GM12873 (cell line): ENCODE data around the gene GLTPD2.

Experiments used
- CTCF ChIP-seq: IDR thresholded peaks from 2 replicates; pipeline ENCODE4 v1.5.1; 2012; ENCODE audit warnings: low read depth, mild to moderate bottlenecking, moderate library complexity, low read length, control low read depth; ENCODE audit not compliant: insufficient read depth; ENCODE audit errors: missing control alignments

The GLTPD2 gene

DNA sequence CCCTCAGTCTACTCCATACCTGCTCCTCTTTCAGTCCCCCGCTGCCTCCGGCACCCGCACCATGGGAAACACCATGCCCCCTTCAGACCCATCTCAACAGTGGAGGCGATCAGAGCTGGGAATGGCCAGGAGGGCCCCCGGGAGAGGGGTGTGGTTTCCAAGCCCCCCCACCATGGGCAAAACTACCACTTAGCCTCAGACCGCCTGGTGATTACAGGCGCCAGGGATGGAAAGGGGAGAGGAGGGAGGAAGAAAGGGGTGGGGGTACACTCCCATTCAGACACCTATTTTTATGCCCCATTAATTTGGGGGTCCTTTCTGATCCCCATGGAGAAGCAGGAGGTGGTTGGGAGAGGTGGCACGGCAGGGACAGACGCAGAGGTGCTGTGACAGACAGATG is 13.5 kb downstream of the GLTPD2 start, which contains the start of gene C17orf114:
C17orf114 (minus strand) TSS at position 101 of the 400 bp plus-strand sequence.
- no peak for TF ChIP-seq CTCF

GRCh38 chr17:4806456-4806776 is 17.7 kb downstream of the GLTPD2 start:
- no peak for TF ChIP-seq CTCF

DNA sequence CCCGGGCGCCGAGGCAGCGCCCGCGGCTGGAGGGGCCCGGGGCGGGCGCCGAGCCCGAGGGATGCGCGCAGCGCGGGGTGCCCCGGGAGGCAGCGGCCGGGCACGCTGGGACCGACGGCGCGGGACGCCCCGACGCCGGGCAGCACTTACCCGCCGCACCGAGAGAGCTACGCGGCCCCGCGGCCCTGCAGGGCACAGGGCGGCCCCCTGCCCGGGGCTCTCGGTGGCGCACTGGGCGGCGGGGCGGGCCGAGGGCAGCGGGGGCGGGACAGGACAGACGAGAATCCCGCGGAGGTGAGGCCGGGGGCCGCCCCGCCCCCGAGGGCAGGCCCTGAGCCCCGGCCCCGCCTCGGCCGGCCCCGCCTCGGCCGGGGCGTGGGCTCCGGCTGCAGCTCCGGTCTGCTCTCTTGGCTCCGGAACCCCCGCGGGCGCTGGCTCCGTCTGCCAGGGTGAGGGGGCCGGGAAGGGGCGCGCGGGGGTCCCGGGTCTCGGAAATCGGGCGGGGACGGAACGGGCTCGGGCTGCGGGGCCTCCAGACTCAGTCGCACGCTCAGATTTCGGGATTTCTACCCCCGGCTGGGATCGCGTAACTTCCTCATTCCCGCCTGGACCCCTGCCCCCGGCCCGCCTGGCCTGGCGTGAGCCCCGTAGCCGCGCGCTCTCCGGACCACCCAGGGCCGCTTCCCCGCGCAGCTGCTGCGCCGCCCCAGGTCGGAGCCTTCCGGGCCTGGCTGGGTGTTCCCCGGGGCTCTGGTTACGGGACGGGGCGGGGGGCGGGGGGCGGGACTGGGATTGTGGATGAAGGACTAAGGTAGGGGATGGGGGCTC is 18.2 kb downstream of the GLTPD2 start, which contains the start of gene PLD2:
PLD2 (plus strand) TSS at position 376 of the 828 bp plus-strand sequence. CDS start 621 bp downstream, outside the sequence.
- no peak for TF ChIP-seq CTCF

- no peak for TF ChIP-seq CTCF
Observed at GRCh38 chr17:4807605-4808377, 19.0 kb downstream of the GLTPD2 start.

DNA sequence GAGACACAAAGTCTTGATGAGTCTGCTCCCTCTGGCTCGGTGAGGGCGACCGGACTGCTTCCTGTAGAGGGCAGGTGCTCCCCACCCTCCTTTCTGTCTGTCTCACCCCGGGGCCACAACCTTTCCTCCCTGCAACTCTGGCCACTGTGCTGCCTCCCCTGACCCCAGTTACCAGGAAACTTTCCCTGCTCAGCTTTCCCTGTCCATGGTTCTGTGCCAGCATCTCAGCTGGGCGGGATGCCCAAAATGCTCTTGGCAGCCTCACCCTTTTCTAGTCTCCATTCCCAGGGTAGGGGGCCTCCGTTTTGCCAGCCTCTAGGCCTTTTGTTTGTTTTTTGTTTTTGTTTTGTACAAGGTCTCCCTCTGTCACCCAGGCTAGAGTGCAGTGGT is 19.6 kb downstream of the GLTPD2 start:
- TF ChIP-seq CTCF, result no peak

- TF ChIP-seq CTCF, result no peak
Observed at GRCh38 chr17:4810696-4811290, 22.0 kb downstream of the GLTPD2 start.

DNA sequence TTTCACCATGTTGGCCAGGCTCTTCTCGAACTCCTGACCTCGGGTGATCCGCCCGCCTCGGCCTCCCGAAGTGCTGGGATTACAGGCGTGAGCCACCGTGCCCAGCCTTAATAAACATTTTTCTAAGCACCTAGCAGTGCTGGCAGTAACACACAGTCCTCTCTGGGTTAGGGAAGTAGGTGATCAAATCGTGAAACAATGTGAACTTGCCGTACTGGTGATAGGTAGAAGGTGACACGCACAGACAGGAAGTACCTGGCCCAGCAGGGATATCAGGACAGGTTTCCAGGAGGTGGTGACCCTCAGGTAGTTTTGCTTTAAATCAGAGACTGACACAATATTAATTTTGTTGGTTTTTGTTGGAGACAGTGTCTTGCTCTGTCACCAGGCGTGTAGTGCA is 22.7 kb downstream of the GLTPD2 start:
- no peak for TF ChIP-seq CTCF
